Muscle layer of duodenum (tissue), 2 donors: ENCODE measurements around the gene BLOC1S5.
"Not testable (repeated sequence)": the region's sequence is repeated elsewhere in the genome, so short reads cannot be mapped to it uniquely, and the experiment has no call there.

Source experiments
- H3K27ac ChIP-seq: one replicate; pipeline ENCODE4 v1.7.0; 2013; ENCODE audit warnings: mild to moderate bottlenecking, low read length
- H3K27me3 ChIP-seq: one replicate; pipeline ENCODE4 v1.7.0; 2013; ENCODE audit warnings: low read depth, mild to moderate bottlenecking, control low read depth, low read length
- H3K36me3 ChIP-seq, 2 donors: one replicate each; pipeline ENCODE4 v1.7.0; 2013; ENCODE audit warnings: low read length in 2 of 2, control low read depth in 1 of 2, mild to moderate bottlenecking in 1 of 2; ENCODE audit not compliant: insufficient read depth in 2 of 2, control insufficient read depth in 1 of 2
- H3K4me1 ChIP-seq, 2 donors: one replicate each; pipeline ENCODE4 v1.7.0; 2013; ENCODE audit warnings: low read length in 2 of 2, mild to moderate bottlenecking in 2 of 2, control low read depth in 1 of 2, moderate library complexity in 1 of 2; ENCODE audit not compliant: insufficient read depth in 2 of 2, control insufficient read depth in 1 of 2
- H3K4me3 ChIP-seq, 2 donors: one replicate each; pipeline ENCODE4 v1.7.0; 2013; ENCODE audit warnings: low read length in 2 of 2, low read depth in 1 of 2, mild to moderate bottlenecking in 1 of 2
- H3K9me3 ChIP-seq, 2 donors: one replicate each; pipeline ENCODE4 v1.7.0; 2013; ENCODE audit warnings: low read length in 2 of 2, control low read depth in 1 of 2, mild to moderate bottlenecking in 1 of 2; ENCODE audit not compliant: control insufficient read depth in 1 of 2
- donor health status: healthy.

BLOC1S5 gene

DNA sequence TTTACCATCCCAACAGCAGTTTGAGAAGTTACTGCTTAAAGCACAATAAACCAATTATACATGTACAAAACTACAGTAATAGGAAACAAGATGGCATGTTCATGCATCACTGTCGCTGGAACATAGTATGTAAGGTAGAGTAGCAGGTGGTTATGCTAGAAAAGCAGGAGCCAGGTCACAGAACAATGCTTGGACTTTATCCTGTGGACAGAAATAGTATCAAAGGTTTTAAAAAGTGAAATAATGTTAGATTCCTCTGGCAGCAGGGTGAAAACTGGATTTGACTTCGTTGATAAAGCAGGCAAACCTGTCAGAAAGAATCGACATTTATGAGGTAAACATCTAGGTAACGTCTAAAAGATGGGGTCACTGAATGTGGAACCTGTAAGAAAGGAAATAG is 2.5 kb downstream of the BLOC1S5 start:
- Histone ChIP-seq H3K4me1 (peaks cover 4 to 11% of the 10 kb centered on the region in 2 donors), H3K27ac (no peak overlapping the region), H3K4me3 (no peak overlapping the region), H3K36me3 (peaks cover 6 to 22% of the 10 kb centered on the region in 2 donors), H3K27me3 (no peaks in the 10 kb centered on the region), H3K9me3 (no peaks in the 10 kb centered on the region)

DNA sequence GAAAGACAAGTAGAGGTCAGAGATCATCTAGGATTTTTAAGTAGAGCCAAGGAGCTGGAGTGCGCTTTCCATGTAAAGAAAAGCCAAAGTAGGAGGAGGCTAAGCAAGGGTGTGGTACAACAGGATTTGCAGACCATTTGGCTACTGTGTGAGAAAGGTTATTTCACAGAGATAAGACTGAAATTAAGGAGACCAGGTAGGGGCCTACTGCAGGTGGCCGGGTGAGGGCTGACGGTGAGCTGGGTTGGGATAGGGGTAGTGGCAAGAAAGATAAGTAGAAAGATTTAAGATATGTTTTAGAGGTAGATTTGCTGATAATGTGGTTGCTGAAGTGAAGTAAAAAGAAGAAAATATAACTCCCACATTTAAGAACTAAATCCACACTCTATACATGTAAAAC is 3.8 kb downstream of the BLOC1S5 start:
- peaks cover 14 to 27% of the 10 kb centered on the region in 2 donors for H3K36me3 ChIP-seq

DNA sequence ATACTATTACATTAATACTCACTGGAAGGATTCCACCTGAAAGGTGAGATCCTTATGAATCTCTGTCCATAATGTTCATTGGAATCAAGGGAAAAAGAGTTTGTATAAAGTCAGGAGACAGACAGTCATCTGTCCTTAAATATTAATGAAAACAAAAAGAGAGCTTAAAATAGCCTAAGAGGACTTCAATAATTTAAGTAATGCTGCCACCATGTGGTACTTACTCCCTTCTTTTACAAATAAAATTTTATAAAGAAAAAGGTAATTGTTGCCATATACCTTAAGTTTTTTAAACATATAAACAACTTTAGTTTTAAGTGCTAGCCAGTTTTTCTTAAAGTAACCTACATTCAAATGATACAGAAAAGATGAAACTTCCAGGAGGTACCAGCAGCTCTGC is 5.1 kb downstream of the BLOC1S5 start:
- peaks cover 0 to 6% of the 10 kb centered on the region in 2 donors for H3K4me1 ChIP-seq
- no peaks in the 10 kb centered on the region for H3K27me3 ChIP-seq
- H3K9me3 ChIP-seq, result no peaks in the 10 kb centered on the region
- no peak overlapping the region for H3K4me3 ChIP-seq
- H3K27ac ChIP-seq, result no peak overlapping the region
- H3K36me3 ChIP-seq, result peaks cover 14 to 27% of the 10 kb centered on the region in 2 donors

More for the DNA sequence above, 3.8 kb downstream of the BLOC1S5 start:
- H3K4me1 ChIP-seq, result peaks cover 4 to 11% of the 10 kb centered on the region in 2 donors
- H3K27ac ChIP-seq, result no peak overlapping the region
- no peaks in the 10 kb centered on the region for H3K27me3 ChIP-seq
- no peaks in the 10 kb centered on the region for H3K9me3 ChIP-seq
- no peak overlapping the region for H3K4me3 ChIP-seq

DNA sequence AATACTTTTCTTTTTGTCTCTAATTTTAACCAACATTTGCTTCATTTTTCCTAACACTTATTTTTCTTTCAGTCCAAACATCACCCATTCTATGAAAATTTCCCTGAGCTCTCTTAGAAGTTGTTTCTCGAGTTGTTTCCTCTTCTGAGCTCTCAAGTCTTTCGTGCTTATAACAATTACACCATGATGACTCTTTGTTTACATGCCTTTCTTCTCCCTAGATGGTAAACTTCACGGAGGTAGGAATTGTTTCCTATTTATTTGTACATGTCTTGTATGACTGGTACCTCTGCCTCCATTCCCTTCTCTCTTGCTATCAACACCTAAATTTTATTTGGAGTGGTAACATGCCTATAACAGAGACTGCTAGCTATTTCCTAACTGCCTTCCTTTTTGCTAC is 6.4 kb downstream of the BLOC1S5 start:
- no peaks in the 10 kb centered on the region for H3K9me3 ChIP-seq
- H3K27me3 ChIP-seq, result no peaks in the 10 kb centered on the region
- H3K36me3 ChIP-seq, result peaks cover 14 to 27% of the 10 kb centered on the region in 2 donors
- no peak overlapping the region for H3K27ac ChIP-seq
- no peak overlapping the region for H3K4me3 ChIP-seq
- no peaks in the 10 kb centered on the region for H3K4me1 ChIP-seq

GRCh38 chr6:8057263-8057662 is 6.9 kb downstream of the BLOC1S5 start:
- no peak overlapping the region for H3K27ac ChIP-seq
- no peak overlapping the region for H3K4me3 ChIP-seq
- no peaks in the 10 kb centered on the region for H3K9me3 ChIP-seq
- peaks cover 14 to 27% of the 10 kb centered on the region in 2 donors for H3K36me3 ChIP-seq
- H3K27me3 ChIP-seq, result no peaks in the 10 kb centered on the region
- H3K4me1 ChIP-seq, result no peaks in the 10 kb centered on the region

GRCh38 chr6:8054276-8054675 is 9.9 kb downstream of the BLOC1S5 start:
- no peak overlapping the region for H3K4me3 ChIP-seq

GRCh38 chr6:8047541-8048292 is 16.5 kb downstream of the BLOC1S5 start:
- Histone ChIP-seq H3K4me3 (no peak overlapping the region), H3K4me1 (no peaks in the 10 kb centered on the region), H3K36me3 (peaks cover 0 to 6% of the 10 kb centered on the region in 2 donors), H3K9me3 (no peaks in the 10 kb centered on the region), H3K27ac (no peak overlapping the region), H3K27me3 (no peaks in the 10 kb centered on the region)

More at GRCh38 chr6:8054276-8054675, 9.9 kb downstream of the BLOC1S5 start:
- H3K9me3 ChIP-seq, result no peaks in the 10 kb centered on the region
- no peak overlapping the region for H3K27ac ChIP-seq
- H3K27me3 ChIP-seq, result no peaks in the 10 kb centered on the region
- H3K4me1 ChIP-seq, result no peaks in the 10 kb centered on the region
- peaks cover 5 to 8% of the 10 kb centered on the region in 2 donors for H3K36me3 ChIP-seq

DNA sequence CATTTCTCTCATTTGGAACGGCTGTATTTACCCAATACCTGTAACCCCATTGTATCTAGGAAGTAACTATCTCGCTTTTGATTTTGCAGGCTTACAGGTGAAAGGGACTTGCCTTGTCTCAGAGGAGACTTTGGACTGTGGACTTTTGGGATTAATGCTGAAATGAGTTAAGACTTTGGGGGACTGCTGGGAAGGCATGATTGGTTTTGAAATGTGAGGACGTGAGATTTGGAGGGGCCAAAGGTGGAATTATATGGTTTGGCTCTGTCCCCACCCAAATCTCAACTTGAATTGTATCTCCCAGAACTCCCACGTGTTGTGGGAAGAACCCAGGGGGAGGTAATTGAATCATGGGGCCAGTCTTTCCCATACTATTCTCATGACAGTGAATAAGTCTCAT is 18.4 kb downstream of the BLOC1S5 start:
- not testable (repeated sequence) for H3K27ac ChIP-seq, H3K4me3 ChIP-seq, H3K27me3 ChIP-seq, H3K4me1 ChIP-seq, H3K9me3 ChIP-seq, H3K36me3 ChIP-seq

- H3K36me3 ChIP-seq, result peaks cover 10 to 20% of the 10 kb centered on the region in 2 donors
- H3K4me1 ChIP-seq, result no peaks in the 10 kb centered on the region
- no peak overlapping the region for H3K4me3 ChIP-seq
- no peaks in the 10 kb centered on the region for H3K27me3 ChIP-seq
- H3K27ac ChIP-seq, result no peak overlapping the region
- no peaks in the 10 kb centered on the region for H3K9me3 ChIP-seq
These were observed 21.0 kb downstream of the BLOC1S5 start for GRCh38 chr6:8043221-8043620.

- Histone ChIP-seq H3K9me3 (no peaks in the 10 kb centered on the region), H3K27me3 (no peaks in the 10 kb centered on the region), H3K27ac (no peak overlapping the region), H3K36me3 (peaks cover 10 to 20% of the 10 kb centered on the region in 2 donors), H3K4me3 (no peak overlapping the region), H3K4me1 (no peaks in the 10 kb centered on the region)
These were observed 22.1 kb downstream of the BLOC1S5 start for GRCh38 chr6:8041913-8042583.

GRCh38 chr6:8034107-8034506 is 30.1 kb downstream of the BLOC1S5 start:
- not testable (repeated sequence) for H3K27me3 ChIP-seq, H3K27ac ChIP-seq, H3K9me3 ChIP-seq

More at GRCh38 chr6:8034107-8034506, 30.1 kb downstream of the BLOC1S5 start:
- H3K4me3 ChIP-seq, H3K4me1 ChIP-seq, H3K36me3 ChIP-seq: not testable (repeated sequence)
